GM13976 (cell line): ENCODE data around the gene JPT1.
A peak's percentile ranks its signal among the peaks of the same experiment; 100 is the strongest.

Experiments
- DNase-seq: peaks from one replicate; pipeline ENCODE4 v3.0.0; 2012; ENCODE audit warnings: low spot score
- in situ Hi-C: fragments of 300-500 bp; cut with MboI; formaldehyde crosslinking; loops from one replicate; pipeline ENCODE4 v1.12.0; 2022; ENCODE audit warnings: low sequenced_read_pairs, mixed read lengths, inconsistent platforms; ENCODE audit not compliant: unreplicated experiment
- TF ChIP-seq, protein P1 (sequence below): IDR thresholded peaks from 2 replicates; pipeline ENCODE4 v1.5.1; 2012; ENCODE audit warnings: borderline replicate concordance, mild to moderate bottlenecking; ENCODE audit not compliant: insufficient read depth; ENCODE audit errors: extremely low read depth, missing control alignments, control extremely low read depth

Gene JPT1

DNA sequence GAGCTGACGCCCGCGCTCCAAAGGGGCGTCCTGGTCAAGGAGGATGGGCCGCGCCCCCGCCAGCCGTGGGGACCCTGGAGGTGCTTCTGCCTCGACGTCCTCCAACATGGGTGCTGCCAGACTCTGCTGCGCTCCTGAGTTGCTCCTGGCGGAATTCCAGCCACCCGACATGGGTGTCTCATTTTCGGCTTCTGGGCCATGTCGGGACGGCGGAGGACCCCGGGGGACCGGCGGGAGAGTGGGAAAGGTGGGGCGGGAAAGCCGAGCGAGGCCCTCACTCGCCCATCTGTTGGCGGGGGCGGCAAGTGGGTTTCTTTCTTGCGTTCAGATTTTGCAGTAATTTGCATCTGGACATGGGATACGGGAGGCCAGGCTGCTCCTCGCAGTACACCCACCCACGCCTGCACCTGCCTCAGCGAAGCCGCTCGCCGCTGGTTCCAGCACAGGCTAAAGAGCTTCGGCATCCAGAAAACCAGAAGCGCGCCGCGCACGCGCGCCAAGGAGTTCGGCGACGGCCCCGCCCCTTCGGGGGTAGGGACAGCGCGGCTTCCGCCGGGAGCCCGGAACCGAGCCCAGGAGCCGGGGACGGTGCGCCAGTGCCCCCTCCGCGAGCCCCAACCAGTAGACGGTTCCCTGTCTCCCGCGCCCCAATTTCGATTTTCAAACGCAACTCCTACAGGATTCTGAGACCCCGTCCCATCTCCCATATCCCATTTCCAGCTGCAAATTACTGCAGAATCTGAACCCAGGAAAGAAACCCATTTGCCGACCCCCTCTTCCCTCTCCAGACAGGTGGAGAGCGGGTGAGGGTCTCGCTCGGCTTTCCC, 44.7 kb downstream of the JPT1 start, which contains the start of gene ARMC7:
TSS of gene ARMC7 (plus strand) at position 563 of the 827 bp plus-strand sequence. CDS start 320 bp downstream, outside the sequence.
- in situ Hi-C loops, result no loop called here
- DNase-seq, result peak; percentile 98
- TF ChIP-seq, protein P1, sequence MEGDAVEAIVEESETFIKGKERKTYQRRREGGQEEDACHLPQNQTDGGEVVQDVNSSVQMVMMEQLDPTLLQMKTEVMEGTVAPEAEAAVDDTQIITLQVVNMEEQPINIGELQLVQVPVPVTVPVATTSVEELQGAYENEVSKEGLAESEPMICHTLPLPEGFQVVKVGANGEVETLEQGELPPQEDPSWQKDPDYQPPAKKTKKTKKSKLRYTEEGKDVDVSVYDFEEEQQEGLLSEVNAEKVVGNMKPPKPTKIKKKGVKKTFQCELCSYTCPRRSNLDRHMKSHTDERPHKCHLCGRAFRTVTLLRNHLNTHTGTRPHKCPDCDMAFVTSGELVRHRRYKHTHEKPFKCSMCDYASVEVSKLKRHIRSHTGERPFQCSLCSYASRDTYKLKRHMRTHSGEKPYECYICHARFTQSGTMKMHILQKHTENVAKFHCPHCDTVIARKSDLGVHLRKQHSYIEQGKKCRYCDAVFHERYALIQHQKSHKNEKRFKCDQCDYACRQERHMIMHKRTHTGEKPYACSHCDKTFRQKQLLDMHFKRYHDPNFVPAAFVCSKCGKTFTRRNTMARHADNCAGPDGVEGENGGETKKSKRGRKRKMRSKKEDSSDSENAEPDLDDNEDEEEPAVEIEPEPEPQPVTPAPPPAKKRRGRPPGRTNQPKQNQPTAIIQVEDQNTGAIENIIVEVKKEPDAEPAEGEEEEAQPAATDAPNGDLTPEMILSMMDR, result no peak

DNA sequence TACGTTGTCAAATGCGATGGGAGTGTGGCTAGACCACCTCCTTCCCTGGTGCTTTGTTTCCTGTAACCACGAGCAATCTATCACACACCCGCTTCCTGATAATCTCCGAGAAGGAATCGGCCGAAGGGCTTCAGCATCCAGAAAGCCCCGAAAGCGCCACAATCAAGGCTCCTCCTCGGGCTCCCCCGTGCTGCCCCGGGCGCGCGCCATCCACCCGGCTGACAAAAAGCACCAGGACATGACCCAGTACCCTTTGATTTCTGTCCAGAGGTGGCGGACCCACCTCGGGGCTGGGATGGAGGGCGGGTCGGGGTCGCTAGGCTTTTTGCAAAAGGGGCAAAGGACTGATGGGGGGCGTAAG, 45.3 kb downstream of the JPT1 start:
- TF ChIP-seq, protein P1, result no peak
- in situ Hi-C loops, result no loop called here
- DNase-seq, result no peak

GRCh38 chr17:75108193-75108592, 46.1 kb downstream of the JPT1 start:
- in situ Hi-C loops, result no loop called here
- TF ChIP-seq, protein P1, result no peak
- no peak for DNase-seq

GRCh38 chr17:75105126-75106080, 48.9 kb downstream of the JPT1 start:
- in situ Hi-C loops, result no loop called here
- TF ChIP-seq, protein P1, result peak; percentile 51
- DNase-seq, result peak; percentile 76

DNA sequence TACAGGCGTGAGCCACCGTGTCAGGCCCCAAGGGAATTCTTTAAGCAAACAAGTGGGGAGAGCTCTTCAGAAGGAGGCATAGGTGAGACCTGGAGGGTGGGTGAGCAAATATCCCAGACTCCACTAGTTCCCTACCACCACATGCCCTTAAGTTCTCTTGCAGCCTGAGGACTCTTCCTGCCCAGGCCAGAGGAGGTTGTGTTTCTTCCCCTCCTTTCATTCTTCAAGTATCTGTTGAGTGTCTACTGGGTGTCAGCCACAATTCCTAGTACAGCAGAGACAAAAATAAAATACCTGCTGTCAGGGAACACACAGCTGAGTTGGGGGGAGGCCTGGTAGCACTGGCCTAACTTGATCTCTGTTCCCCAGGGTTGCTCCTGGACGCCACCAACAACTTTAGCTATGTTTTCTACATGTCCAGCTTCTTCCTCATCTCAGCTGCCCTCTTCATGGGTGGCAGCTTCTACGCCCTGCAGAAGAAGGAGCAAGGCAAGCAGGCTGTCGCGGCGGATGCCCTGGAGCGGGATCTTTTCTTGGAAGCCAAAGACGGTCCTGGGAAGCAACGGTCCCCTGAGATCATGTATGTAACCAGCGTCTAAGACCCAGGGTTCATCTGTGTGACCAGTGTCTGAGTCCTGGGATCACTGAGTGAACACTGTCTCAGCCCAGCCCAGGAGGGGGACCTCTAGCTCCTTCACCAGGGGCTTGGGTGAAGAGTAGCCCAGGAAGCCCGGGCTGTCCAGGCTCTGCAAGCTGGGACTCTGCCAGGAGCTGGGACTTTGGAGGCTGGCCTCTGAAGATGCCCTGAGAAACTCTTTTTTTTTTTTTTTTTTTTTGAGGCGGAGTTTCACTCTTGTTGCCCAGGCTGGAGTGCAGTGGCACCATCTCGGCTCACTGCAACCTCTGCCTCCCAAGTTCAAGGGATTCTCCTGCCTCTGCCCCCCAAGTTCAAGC, 50.4 kb downstream of the JPT1 start:
- DNase-seq, result no peak
- TF ChIP-seq, protein P1, result no peak
- in situ Hi-C loops, result no loop called here
